ENCODE data around the gene TMSB10.
"Not testable (repeated sequence)": the region's sequence is repeated elsewhere in the genome, so short reads cannot be mapped to it uniquely, and the experiment has no call there.

Gene TMSB10

DNA sequence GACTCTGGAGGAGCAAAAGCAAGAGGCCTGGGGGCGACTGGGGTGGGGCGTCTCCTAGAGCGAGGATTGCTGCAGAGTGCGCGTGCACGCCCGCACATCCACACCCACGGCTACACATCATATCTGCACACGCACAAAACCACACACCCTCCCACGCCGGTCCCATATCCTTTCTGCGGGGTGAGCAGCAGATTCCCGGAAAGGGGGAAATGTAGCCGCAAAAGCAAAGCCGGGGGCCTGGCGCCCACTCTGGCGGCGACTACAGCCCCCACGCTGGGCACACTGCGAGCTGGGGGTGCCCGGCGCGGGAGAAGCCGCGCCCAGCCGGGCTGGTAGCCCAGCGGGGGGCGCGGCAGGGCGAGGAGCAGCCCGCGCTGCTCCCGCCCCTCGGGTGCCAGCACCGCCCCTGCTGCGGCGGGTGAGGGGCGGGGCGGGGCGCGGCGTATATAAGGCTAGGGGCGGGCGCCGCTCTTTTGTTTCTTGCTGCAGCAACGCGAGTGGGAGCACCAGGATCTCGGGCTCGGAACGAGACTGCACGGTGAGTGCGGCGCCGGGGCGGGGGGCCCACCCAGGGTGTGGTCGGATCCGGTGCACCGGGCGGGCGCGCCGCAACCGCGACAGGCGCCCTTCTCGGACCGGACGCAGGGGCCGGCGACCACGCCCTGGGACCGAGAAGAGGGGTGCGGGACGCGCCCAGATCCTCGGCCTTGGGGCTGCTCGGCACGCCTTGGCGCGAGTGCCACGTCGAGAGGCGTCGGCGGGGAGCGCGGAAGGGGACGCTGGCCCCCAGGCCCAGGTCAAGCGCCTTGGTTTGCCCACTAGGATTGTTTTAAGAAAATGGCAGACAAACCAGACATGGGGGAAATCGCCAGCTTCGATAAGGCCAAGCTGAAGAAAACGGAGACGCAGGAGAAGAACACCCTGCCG, at the start of gene TMSB10:
Gene TMSB10 (plus strand): TSS at position 476 of the 927 bp plus-strand sequence.
- DNase-seq = peak; percentile 32

DNA sequence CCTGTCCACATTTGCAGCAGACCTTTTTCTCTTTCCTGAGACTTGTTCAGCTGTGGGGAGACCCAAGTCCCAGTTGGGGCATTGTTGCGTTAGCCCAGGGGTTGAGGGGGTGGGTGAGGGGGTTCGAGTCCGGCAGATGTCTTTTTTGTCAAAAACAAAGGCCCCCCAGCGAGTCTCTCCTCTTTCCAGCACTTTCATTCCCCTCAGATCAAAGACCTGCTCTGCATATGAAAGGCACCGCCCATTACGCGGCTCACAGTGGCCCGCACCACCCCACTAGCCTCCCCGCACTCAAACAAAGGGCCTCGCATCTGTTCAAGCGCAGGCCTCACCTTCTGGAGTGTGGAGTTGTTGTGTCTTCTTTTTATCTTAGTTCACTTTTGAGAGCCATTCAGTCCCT, 49.7 kb upstream of the TMSB10 start:
- no peak for DNase-seq

DNA sequence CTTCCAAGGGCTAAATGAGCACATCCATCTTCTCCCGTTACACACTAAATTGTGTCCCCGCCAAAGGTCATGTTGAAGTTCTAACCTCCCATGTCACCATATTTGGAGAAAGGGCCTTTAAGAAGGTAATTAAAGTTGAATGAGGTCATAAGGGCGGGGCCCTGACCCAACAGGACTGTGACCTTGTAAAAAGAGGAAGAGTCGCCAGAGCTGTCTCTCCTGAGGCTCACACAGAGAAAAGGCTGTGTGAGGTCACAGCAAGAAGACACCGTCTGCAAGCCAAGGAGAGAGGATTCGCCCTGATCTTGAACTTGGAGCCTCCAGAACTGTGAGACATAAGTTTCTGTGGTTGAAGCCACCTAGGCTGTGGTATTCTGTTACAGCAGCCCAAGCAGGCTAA, 48.7 kb upstream of the TMSB10 start:
- DNase-seq = no peak

DNA sequence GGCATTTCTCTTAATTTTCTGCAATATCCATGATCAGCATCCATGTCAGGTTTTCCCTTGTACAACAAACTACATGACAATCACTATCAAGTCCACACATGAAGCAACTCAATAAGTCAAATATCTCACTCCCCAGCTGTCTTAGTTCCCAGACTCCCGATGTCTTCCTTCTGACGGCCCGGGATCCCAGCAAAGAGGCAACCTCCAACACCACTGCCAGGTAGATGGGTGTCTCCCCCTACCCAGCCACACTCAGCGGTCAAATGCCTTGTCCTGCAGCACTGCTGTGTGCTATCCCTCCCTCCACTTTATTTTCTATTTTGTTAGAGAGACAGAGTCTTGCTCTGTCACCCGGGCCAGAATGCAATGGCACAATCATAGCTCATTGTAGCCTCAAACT, 47.9 kb upstream of the TMSB10 start:
- no peak for DNase-seq

DNA sequence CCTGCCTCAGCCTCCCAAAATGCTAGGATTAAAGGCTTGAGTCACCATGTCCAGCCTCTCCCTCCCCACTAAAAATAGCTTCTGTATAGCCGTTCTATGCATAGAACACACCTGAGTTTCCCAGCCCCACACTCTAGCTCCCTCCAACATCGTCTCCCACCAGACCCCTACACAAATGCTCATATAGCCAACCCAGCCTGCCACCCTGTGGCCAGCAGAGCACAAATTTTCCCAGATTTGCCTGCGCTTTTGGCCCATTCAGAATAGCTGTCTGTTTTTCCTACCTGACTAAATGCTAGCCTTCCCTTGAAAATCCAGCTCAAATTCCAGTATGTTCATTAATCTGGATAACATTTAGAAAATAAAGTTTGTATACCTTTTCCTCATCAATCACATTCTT, 47.3 kb upstream of the TMSB10 start:
- no peak for DNase-seq

DNA sequence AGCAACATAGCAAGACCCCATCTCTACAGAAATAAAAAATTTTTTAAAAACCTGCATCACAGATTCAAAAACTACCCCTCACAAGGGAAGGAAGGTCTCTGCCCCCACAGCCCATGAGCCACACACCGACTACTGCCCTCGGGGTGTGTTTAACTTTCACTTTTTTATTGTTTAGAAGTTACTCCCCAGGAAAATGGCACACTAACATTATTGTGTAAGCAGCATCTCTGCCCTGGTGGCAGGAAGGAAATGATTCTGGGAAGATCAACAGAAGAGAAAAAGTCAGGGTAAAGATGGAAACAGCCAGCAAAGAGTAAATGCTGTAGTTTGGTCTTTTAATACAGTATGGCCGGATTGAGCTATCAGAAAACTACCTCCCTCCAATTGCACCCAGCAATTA, 46.5 kb upstream of the TMSB10 start:
- no peak for DNase-seq

DNA sequence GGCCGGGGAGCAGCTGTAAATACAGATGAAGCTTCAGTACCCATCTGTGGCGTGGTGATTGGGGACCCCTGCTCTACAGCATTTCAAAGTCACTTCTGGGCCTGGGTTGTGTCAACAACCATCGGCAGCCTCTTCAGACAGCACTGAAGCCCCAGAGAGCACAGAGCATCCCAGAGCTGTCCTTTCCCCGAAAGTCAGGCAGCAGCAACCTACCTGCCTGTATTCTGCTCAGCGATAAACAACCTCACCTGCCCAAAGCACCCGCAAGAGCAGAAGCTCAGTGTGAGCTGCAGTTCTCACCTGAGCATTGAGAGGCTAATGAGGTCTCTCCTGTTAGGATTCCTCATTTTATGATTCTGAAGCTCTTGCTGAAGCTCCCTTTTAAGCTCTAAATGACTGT, 43.9 kb upstream of the TMSB10 start:
- DNase-seq = no peak

DNA sequence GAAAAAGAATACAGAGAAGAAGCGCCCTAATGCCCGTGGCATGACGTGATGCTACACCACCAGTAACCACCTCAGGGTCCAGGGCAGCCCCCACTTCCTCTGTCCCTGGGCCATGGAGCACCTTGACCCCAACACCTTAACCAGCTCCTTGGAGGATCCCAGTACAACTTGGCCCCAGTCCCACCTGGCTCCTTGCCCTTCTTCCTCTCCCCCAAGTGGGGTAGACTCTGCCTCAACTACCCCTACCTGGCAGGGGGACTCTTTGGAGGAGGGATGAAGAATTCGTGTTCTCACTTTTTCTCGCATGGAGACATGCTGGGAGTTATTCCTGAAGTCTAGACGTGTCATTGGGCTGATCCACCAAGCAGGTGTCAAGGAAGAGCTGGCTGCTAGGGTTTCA, 43.5 kb upstream of the TMSB10 start:
- no peak for DNase-seq

DNA sequence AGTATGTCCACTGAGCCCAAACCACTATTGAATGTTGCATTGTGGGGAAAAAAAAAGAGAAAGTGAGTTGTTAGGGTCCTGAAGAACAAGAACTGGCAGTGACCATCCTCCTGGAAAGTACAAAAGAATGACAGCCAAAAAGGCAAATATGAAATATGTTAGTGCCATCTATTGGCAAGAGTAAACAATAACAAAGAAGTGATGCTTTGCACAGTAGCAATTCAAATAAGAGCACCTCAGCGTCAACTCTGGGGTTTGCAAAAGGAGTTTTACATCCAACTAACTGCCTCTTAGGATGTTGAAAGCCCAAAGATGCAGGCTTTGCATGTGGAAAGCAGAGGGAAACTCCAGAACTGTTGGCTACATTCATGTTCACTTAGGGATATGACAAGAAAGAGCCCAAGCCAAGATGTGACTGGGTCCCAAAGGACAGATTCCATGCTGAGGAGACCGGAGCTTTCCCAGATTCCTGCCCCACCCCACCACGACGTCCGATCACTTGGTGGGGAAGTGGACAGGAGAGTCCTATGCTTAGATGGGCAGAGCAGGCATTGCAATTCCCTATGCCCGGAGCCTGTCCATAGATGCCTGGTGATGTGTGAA, 40.2 kb upstream of the TMSB10 start:
- DNase-seq = no peak

DNA sequence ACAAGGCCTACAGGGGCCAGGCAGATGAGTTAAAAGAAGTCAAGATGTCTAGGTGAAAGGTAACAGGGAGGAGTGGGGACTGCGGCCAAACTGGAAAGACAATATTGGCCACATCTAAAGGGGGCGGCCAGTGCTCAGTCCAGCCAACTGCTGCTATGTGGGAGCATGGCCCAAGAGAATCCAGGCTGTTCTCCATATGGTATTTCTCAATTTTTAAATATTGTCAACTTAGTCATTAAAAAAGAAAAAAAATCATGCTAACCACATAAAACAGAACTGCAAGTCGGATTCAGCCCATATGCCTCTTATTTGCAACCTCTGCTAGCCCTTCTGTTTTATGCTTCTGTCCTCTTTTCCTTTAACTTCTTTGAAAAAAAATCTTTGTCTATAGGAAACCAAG, 39.3 kb upstream of the TMSB10 start:
- DNase-seq = no peak

DNA sequence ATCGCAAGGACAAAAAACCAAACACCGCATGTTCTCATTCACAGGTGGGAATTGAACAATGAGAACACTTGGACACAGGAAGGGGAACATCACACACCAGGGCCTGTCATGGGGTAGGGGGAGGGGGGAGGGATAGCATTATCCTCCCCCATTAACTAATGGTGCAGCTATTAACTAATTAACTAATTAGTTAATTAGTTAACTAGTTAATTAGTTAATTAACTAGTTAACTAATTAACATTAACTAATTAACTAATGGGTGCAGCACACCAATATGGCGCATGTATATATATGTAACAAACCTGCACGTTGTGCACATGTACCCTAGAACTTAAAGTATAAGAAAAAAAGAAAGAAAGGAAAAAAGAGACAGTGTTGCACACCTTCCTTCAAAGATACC, 37.1 kb upstream of the TMSB10 start:
- DNase-seq = not testable (repeated sequence)

DNA sequence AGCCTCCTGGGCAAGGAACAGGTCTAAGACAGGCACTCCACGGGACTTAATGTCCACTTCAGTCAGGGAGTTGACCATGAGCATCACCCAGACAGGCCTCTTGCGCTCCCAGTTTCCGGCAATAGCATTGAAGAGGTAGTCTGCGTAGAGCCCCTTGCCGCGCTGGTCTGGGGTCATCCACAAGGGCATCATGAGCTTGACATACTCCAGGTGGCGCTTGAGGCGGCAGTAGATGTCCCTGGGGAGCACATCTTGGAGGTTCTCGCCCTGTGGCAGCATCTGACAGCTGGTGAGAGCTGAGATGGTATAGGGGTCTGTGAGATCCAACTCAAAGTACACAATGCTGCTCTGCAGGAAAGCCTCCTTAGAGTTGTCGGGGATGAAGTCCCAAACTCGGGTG, 35.1 kb upstream of the TMSB10 start:
- no peak for DNase-seq

DNA sequence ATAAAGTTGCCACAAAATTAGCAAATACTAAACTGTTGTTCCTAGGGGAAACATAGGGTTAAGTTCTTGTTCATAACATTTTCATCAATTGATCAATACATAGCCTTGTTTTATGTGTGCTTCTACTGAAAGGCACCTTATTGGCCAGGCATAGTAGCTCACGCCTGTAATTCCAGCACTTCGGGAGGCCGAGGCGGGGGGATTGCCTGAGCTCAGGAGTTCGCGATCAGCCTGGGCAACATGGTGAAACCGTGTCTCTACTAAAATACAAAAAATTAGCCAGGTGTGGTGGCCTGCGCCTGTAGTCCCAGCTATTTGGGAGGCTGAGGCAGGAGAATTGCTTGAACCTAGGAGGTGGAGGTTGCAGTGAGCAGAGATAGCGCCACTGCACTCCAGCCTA, 32.8 kb upstream of the TMSB10 start:
- not testable (repeated sequence) for DNase-seq

DNA sequence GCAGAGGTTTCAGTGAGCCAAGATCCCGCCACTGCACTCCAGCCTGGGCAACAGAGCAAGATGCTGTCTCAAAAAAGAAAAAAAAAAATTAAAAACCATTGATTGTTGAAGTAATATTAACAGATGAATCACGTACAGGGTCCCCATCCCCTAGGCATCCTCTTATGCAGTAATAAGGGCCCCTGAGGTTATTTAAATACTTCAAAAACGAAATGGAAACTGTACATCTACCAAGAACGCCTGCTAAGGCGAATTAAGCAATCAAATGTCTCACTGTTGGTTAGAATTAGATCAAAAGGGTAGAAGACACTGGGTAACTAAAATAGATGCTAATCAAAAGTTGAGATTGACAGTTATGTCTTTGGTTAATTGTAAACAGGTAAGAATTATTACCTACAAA, 32.1 kb upstream of the TMSB10 start:
- DNase-seq = no peak

DNA sequence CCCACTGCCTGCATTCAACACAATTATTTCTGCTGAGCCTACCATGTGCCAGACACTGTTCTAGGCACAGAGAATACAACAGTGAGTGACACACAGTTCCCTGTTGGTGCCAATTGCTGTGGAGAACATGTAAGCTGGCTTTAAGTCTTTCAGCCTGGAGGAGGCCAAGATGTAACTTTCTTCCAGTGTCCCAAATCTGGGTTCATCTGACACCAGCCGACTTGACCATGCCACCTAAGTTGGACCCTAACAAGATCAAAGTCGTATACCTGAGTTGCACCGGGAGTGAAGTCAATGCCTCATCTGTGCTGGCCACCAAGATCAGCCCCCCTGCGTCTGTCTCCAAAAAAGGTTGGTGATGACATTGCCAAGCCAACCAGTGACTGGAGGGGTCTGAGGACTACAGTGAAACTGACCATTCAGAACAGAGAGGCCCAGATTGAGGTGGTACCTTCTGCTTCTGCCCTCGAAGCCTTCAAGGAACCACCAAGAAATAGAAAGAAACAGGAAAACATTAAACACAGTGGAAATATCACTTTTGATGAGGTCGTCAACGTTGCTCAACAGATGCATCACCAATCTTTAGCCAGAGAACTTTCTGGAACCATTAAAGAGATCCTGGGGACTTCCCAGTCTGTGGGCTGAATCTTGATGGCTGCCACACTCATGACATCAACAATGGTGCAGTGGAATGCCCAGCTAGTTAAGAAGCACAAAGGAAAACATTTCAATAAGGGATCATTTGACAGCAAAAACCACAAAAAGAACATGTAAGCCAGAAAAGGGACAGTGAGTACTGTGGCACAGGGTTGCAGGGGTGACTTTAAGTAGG, 30.9 kb upstream of the TMSB10 start:
- no peak for DNase-seq

DNA sequence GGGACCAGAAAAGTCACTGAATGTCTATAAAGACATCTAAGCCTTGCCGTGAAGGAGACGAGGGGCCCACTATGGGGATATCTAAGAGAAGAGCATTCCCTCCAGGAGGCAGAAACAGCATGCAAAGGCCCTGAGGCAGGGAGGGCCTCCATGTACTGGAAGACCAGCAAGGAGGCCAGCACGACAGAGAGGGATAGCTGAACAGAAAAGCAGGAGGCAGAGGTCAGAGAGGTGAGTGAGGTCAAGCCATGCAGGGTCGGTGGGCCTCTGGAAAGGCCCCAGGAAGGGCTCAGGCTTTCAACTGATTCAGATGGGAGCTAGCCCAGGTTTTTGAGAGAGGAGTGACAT, 30.3 kb upstream of the TMSB10 start:
- DNase-seq = no peak

DNA sequence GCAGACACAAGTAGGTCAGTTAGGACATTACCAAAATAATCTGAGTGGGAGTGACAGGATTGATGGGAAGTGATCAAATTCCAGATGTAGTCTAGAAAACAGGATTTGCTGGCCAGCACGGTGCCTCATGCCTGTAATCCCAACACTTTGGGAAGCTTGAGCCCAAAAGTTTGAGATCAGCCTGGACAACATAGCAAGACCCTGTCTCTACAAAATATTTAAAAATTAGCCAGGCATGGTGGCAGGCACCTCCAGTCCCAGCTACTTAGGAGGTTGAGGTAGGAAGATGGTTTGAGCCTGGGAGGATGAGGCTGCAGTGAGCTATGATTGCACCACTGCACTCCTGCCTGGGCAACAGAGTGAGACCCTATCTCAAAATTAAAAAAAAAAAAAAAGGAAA, 29.8 kb upstream of the TMSB10 start:
- not testable (repeated sequence) for DNase-seq

DNA sequence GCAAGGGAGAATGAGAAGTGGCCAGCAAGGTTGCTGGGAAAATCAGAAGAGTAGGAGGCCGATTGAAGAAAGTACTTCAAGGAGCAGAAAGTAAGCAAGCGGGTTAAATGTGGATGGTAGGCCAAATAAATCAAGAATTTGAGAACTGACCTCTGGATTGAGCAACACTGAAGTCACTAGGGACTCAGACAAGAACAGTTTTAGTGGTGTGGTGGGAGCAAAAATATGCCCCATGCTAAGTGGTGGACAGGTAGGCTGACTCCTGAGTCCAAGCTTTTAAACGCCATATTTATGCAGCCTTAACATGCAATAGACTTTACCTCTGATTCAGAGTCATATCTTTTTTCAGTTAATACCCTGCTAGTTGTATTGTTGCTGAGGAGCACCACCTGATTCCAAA, 29.1 kb upstream of the TMSB10 start:
- no peak for DNase-seq

DNA sequence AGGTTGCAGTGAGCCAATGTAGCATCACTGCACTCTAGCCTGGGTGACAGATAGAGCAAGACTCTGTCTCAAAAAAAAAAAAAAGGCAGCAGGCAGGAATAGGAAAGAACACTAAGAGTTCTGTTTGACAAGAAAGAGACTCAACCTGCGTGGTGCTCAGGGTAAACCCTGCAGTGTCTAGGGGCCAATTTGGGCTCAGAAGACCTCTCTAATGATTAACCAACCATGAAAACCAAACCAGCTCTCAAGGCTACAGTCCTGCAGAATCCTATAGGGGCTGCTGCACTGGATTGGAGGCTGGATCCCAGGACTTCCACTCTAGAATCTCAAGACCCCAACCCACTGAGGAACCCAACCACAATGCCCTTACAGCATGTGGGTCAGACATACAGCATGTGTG, 27.0 kb upstream of the TMSB10 start:
- DNase-seq = no peak

DNA sequence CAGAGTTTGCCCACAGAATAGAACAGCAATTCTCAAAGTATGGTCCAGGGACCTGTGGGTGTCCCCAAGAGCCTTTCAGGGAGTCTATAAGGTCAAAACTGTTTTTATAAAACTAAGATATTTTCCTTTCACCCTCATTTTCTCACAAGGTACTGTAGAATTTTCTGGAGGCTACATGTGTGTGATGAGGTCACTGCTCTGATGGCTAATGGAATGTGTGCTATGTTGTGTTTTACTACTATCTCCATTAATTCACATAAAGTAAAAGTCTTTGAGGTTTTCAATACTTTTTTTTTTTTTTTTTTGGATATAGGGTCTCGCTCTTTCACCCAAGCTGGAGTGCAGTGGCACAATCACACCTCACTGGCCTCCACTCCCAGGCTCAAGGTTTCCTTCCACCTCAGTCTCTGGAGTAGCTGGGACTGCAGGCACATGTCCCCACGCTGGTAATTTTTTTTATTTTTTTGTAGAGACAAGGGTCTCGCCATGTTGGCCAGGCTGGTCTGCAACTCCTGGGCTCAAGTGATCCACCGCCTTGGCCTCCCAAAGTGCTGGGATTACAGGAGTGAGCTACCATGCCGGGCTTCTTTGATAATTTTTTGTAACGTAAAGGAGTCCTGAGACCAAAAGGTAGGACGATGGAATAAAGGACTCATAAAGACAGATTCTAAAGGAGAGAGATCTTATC, 26.4 kb upstream of the TMSB10 start:
- no peak for DNase-seq

DNA sequence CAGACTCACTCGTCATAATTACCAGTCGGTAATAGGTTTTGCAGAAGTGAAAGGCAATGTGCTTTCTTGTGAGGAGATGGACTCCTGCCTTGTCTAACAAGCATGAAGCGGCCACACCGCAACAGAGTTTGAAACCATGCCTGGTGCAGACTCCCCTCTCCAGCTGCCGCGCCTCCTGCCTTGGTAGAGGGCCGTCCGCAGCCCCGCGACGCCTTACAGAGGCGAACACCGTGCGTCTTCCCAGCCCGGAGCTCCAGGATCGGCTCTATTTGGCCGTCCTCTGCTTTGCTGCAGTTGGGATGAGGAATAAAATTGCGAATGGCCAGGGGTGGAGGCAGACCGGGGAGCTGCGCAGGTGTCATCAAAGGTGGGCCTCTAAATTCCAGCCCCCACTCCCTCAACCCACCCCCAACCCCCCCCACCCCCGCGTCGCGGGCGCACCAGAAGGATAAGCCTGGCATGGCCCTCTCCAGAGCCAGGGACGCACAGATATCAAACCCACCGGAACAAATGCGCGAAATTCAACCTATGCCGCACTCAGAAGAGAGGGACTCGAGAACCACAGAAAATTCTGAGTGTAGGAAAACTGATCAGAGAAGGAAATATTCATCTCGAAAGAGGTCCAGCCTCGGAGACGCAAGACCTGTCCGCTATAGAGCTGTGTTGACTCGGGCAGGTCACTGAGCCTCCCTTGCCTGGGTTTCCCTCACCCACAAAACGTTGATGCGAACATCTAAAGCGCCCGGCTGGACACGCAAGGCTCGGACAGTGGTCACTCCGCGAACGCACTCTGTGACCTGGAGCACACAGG, 25.7 kb upstream of the TMSB10 start:
- DNase-seq = no peak

DNA sequence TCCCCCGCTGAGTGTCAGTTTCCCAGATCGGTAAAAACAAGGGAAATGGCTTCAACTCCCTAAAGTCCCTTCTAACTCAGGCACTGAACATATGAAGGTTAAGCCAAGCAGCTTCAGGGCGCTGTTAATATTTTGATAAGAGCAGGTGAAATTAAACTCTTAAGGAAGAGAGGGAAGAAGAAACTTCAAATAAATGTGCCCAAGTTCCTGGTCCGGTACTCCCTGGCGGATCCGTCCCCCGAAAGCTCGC, 25.1 kb upstream of the TMSB10 start:
- no peak for DNase-seq
